ENCODE measurements around the gene KHSRP.
"Not testable (repeated sequence)": the region's sequence is repeated elsewhere in the genome, so short reads cannot be mapped to it uniquely, and the experiment has no call there.

The KHSRP gene

DNA sequence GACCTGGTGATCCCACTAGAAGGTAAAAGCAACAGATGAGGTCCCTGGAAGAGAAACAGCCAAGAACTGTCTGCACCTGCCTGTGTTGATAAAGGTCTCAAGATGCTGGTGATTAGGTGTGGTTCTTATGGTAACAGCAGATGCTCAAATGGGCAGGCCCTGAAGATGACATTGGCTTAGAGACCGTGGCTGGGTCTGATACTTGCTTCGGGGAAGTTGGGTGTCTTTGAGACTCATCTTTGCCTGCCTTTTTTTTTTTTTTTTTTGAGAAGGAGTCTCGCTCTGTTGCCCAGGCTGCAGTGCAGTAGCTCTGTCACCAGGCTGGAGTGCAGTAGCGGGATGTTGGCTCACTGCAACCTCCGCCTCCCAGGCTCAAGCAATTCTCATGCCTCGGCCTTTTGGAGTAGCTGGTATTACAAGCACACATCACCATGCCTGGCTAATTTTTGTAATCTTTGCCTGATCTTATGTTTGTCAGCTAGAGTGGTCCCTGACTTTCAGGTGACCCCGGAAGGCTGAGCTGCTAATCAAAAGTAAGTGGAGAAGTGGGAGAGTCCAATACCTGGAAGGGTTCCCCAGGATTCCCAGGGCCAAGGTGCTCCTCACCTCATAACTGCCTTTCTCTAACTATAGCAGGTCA, 27.1 kb upstream of the KHSRP start:
- no peak for DNase-seq

DNA sequence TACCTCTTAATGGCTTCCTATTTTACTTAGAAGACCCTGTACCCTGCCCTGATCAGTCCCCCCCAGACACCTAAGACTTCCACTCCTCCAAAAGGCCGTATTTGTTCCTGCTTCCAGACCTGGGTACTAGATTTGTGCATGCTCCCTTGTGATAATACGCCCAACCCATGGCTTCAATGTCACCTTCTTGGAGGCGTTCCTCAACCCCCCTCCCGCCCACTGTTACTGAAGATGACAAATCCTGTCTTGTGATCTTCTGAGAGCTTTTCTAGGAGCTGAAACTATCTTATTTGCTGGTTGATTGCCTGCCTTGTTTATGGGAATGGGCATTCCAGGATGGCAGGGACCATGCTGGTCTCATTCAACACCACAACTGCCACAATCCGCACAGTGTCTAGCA, 25.6 kb upstream of the KHSRP start:
- no peak for DNase-seq

DNA sequence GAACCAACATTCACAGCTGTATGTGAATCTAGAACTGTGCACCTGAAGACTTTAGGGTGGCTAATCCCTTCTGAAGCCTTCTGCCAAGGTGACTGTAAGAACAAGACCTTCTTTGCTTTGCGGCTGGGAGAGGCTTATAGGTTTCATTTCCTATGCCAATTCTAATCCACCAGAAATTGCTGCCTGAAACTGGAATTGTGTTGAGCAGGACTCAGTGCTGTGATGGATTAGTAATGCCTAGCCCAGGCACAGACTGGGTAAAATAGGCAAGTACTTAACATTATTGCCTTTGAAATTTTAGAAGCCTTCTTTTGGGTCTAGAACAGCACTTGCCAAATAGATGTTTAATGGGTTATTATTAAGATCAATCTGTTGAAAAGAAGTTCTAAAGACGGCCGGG, 23.4 kb upstream of the KHSRP start:
- DNase-seq = no peak

DNA sequence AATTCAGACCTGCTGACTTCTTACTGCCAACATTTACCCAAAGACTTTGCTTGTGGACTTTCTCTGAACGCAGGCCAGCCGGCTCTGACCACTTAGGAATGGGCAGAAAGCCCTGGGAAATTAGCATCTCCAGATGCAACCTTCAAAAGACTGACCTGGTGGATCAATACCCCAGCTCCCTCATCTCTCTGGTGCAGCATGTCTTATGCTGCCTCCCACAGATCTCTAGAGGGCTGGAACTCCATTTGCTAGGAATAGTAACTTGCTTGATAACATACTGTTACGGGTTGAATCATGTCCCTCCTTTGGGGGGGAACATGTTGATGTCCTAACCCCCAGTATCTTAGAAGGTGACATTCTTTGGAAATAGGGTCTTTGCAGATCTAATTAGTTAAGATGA, 21.8 kb upstream of the KHSRP start:
- DNase-seq = no peak

DNA sequence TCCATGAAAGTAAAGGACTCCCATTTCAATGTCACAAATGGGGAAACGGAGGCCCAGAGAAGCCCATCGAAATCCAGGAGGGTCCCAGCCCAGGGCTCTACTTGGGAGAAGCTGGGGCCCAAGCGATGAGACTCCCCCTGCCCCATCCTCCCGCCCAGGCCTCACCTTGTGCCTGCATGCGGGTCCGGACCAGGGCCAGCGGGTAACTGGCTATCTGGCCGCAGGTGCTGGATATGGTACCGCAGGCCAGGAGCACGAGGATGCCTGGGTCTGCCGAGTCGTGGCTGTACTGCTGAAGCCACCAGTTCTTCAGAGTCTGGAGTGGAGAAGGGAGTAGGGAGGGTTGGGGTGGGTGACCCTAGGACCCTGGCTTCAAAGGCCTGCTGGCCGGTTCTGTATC, 19.4 kb upstream of the KHSRP start:
- no peak for DNase-seq

DNA sequence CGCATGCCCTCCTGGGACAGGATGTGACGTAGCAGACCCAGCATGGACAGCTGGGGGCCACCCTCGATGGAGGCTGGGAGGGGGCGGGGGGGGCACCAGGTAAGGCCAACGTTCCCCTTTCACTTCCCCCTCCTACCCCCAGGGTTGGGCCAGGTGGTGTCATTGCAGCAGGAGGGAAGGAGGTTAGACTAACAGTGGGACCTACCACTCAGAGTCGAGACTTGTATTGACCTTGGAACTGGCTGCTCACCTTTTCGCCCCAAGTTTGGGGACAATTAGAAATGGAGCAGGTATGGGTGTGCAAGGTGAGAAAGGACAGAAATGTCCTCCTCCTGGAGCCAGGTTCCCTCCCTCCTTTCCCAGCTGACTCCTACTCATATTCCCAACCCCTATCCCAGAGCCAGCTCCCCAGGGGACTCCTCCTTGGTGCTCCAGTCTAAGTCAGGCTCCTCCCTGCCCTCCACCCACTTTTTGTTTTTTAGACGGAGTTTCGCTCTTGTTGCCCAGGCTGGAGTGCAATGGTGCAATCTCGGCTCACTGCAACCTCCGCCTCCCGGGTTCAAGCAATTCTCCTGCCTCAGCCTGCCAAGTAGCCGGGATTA, 17.6 kb upstream of the KHSRP start:
- no peak for DNase-seq

DNA sequence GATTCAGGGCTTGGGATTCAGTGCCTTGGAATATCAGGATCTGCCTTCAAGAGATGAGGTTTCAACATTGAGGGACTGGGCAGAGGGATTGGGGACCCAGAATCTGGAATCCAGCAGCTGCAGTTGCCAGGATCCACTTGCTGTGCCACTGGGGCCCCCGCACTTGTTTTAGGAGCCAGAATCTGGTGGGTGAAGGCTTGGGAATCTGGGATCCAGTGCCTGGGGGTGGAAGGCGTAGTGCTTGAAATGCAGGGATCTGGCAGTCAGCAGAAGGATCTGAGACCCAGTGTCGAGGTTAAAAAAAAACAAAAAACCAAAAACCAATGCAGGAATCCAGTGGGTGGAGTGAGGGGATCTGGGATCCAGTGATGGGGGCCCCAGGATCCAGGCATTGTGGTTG, 16.3 kb upstream of the KHSRP start:
- no peak for DNase-seq

DNA sequence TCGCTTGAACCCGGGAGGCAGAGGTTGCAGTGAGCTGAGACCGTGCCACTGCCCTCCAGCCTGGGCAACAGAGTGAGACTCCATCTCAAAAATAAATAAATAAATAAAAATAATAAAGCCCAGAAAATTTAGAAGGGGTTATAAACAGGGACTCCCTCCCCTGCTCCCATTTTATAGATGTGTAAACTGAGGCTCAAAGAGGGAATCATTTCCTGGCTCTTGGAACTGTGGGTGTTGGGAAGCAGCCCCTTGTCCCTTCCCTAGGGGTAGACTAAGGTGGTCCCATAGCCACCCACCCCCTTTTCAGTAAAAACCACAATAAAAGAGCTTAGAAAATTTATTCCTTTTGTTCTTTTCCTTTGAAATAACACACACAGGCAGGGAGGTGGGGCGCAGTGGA, 15.1 kb upstream of the KHSRP start:
- DNase-seq = no peak

DNA sequence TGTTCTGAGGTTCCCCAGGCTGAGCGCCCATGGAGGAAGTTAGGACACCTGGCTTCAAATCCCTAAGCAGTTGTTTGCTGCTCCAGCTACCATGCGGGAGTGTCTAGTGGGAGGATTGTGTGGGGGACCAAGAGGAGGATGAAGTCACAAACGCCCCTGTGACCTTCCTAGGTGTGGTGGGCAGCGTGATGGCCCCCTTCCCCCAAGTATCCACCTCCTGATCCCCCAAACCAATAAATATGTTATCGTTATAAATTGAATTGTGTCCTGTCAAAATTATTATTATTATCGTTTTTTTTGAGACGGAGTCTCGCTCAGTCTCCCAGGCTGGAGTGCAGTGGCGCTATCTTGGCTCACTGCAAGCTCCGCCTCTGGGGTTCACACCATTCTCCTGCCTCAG, 9.1 kb upstream of the KHSRP start, which contains the start of gene SLC25A41:
TSS of gene SLC25A41 (minus strand) at position 101 of the 400 bp plus-strand sequence. CDS start at position 31, 70 bp downstream.
- DNase-seq = no peak

DNA sequence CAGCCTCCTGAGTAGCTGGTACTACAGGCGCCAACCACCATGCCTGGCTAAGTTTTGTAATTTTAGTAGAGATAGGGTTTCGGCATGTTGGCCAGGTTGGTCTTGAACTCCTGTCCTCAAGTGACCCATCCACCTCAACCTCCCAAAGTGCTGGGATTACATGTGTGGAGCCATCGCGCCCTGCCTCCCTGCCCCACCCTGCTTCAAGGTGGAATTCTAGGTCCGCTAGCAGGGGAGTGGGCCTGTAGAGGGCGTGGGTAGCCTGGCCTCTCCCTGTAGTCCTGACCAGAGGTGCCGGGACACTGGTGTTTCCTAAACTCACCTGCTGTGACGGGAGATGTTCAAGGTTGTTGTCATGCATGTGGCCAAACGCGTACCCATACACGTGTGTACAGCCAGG, 8.6 kb upstream of the KHSRP start:
- DNase-seq = no peak

DNA sequence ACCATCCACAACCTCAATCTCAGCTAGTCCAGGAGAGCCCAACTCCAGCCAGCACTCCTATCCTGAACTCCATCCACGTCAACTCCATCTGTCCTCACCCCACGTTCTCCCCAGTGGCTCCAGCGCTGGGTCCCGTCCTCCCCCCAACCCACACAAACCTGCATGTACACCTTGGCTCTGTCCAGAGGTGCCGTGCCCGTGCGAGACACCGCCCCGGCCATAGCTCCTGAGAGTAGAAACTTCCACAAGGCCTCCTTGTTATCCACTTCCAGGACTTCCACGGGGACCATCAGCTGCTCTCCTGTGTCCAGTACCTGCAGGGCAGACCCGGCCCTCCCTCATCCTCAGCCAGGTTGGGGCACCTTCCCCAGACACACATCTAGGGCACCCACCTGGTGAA, 7.3 kb upstream of the KHSRP start:
- no peak for DNase-seq

DNA sequence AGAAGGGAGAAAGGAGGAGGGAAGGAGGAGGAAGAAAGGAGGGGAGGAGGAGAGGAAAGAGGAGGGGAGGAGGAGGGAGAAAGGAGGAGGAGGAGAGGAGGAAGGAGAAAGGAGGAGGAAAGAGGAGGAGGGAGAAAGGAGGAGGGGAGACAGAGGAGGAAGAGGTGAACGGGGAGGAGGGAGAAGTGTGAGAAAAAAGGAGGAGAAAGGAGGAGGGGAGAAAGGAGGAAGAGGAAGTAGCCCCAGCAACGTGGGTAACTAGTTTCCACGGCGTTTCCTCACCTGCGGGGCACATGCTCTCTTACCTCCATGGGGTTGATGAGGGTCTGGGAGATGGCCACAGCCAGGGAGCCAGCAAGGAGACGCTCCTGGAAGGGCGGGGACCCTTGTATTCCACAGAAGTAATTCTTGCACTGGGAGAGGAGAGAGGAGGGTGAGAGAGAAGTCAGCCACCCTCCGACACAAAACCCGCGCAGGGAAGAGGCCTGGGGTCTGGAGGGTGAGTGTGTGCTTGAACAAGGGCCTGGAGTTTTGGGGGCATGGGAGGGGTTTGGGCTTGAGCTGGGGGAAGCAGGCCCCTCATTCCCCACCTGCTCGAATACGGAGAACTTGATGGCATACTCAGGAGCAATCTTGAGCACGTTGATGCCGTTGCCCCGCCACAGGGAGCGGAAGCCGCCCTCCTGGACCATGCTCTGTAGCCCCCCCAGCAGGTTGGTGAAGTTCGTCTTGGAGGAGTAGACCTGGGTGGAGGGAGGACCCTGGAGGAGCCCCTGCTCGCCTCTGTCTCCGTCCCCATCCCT, 5.0 kb upstream of the KHSRP start:
- no peak for DNase-seq

DNA sequence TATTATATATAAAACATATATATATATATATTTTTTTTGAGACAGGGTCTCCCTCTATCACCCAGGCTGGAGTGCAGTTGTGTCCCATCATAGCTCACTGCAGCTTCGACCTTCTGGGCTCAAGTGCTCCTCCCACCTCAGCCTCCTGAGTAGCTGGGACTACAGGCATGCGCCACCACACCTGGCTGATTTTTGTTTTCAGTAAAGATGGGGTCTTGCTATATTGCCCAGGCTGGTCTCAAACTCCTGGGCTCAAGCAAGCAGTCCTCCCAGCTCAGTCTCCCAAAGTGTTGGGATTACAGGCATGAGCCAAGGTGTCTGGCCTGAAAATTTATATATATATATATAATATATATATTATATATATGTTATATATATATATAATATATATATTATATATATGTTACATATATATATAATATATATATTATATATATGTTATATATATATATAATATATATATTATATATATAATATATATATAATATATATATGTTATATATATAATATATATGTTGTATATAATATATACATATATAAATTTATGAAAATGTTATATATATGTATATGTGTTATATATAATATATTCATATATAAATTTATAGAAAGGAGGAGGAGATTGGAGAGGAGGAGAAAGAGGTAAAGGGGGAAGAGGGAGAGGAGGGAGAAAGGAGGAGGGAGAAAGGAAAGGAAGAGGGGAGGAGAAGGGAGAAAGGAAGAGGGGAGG, 4.2 kb upstream of the KHSRP start:
- not testable (repeated sequence) for DNase-seq

DNA sequence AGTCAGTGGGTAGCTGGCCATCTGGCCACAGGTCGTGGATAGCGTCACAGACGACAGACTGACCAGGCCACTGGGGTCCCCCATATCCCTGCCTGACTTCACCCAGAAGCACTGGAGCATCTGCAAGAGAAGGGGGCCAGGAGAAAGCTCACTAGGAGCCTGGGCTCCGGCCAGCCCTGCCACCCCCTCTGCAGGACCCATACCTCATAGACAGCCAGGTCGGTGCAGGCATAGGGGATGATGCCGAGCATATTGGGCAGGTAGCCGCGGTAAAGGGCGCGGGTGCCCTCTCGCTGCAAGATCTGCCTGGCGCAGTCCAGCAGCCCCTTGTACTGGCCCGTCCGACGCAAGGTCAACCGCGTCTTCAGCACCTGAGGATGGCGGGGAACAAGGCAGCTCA, 2.5 kb upstream of the KHSRP start:
- no peak for DNase-seq

DNA sequence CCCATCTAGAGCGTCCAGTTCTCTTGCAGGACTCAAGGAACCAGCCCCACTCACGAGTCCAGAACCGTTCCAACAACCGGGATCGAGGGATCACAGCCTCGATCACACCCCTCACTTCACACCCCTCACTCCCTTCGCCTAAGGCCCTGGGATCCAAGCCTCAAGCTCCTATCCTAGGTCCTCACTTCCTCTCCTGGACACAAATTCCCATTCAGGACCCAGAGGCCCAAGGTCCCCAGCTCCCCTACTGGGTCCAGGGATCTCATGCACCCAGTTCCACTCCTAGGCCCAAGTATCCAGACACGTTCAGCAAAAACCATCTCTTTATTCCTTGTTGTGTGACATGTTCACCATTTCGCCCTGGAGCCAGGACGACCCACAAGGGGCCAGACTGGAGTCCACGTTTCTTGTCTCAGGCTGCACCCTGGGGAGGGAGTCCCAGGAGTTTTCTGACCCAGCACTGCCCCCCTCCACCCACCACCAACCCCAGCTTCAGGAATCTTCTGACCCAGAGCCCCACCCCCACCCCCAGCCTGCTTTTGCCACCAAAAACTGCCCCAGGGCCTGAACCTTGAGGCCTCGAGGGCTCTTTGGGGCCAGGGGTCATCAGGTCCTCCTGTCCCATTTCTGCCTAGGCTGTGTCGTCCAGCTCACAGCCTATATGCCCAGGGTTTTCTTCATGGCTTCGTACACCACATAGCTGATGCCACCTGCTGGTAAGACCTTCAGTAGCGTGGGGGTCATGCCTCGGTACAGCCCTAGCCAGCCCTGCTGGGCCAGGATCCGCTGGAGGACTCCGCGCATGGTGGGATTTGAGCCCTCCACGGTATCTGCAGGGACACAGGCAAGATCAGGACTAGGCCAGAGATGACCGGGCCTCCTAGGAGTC, 1.4 kb upstream of the KHSRP start:
- DNase-seq = no peak

DNA sequence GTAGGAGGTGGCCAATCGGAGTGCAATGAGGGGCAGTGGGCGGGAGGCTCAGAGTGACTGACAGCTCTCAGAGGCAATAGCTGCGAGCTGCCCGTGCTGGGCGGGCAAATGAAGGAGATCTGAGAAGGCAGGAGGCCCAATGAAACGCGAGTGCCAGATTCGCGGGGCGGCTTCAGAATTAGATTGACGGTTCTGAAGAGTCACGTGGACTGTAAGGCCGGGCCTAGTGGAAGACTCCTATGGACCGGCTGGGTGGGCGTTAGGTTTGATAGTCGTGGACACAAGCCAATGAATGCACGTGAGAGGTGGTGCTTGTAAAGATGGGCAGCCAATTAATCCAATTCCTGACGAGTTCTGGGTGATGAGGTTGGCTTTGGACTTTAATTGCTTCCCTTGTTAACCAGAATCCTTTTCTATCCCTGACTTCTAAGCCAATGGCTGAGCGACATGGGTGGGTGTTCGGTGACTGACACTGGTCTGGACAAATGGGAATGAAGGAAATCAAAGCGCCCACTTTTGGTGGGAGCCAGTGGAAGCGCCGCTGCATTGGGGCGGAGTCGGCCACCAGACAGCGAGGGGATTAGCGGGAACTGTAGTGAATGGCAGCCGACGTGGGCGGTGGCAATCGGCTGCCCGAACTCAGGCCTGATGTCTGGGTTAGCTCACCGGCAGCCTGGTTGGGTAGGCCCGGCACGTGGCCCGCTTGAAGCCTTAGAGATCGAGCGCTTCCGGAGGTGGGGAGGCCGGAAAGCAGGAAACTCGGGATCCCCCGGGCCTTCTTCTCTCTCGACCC, 524 bp upstream of the KHSRP start:
- peak; percentile 100 for DNase-seq

DNA sequence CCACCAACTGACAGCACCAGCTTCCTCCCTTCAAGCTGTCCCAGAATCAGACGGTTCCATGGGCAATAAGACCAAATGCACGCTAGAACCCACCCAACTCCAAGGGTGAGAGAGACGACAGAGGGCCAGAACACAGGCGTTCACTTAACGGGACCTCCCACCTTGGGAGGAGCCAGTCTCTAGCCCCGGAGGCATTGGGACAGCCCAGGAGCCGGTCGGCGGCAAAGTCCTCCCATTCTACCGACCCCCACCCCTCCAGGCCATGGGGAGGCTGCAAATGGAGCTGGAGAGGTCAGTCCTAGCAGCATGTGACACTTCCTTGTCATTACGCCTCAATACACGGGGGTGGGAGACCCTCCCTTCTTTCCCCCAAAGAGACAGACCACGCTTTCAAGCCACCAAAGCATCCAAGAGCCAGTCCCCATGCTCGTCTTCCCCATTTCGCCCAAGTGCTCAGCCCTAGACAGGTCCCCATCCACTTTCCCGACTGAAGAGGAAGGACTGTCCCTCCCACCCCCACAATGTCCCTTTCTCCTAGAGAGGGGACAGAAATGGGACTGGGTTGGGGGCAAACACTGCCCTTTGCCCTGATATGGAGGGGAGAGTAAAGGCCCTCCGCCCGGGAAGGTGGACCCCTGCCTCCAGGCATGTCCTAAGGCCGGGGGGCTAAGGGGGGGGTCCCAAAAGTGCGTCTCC, 964 bp downstream of the KHSRP start:
- no peak for DNase-seq

DNA sequence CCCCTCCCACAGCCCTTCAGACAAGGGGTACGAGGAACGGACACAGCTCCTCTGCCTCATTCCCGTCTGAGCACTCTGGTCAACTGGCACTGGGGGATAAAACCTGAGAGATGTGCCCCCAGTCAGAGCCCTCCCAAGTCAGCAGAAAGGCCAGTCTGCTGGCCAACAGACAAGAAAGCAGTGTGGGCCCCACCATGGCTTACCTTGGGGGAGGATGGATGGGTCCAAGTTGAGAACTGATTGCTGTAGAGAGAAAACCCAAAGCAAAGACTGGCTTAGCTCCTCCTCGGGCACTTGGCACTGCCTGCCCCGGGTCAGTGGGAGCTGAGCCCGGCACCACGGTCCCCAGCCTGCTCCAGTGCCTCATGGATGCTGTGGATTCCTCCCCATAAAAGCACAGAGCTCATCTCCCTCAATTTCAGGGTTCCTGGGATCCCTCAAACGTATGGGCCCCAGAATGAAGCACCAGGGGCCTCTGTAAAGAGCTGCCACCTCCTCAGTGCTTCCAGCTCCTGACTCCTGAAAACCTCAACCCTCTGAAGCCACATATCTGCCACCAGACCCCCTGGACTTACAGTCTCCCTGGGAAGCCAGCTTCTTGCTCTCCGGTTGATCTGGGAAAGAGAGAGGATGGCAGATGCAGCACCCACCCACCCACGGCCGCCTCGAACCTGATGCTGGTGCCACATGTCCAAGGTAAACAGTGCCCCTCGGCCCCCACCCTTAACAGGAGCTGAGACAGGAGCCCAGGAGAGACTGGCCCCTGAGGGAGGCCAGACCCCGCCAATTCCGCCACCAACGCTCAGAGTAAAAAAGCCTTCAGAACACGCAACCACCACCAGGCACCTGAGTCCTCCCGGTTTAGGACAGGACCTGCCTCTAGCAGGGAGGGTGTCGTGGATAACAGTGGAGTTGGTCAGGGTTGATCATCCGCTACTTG, 3.3 kb downstream of the KHSRP start:
- DNase-seq = no peak

DNA sequence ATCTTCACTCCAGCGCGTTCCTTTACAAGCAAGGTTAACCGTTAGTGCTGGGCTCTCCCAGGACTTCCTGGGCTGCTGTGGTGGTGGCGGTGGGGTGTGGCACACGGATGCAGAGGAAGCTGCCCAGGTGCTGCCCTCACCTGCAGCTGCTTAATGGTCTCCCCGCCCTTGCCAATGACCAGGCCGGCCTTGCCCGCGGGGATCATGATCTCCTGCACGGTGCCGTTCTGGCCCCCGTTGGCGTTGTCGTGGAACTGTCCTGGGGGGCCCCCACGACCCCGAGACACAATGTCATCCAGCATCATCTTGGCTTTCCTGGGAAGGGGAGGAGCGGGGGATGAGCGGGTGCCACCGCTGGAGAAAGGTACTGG, 6.1 kb downstream of the KHSRP start:
- no peak for DNase-seq
